ENCODE measurements around the gene LIN7C.

LIN7C gene

DNA sequence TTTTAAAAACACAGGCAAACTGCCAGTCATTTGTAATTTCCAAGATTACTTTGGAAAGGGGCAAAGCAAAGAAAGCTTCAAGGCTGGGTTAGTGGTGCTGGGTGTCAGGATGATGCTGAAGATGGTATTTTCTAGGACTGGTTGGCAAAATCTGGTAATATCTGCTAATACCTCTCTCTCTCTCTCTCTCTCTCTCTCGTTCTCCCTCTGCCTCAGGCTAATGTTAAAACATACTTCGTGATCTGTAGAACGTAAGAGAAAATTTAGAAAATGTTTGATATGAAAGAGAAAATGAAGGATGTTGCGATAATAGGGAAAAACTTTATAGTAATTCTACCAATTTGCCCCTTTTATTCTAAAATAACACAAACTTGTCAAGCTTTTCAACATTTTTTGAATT is 24.6 kb downstream of the LIN7C start:
- no peak overlapping the region for H3K27ac Mint-ChIP-seq
- H3K4me1 Mint-ChIP-seq = peaks cover 21% of the 10 kb centered on the region
- H3K27me3 Mint-ChIP-seq (ENCODE audit: low read depth, poor library complexity) = no peaks in the 10 kb centered on the region
- no peak for DNase-seq
- no peak overlapping the region for H3K4me3 Mint-ChIP-seq
- H3K9me3 Mint-ChIP-seq = no peaks in the 10 kb centered on the region
- H3K36me3 Mint-ChIP-seq (ENCODE audit: low read depth) = no peaks in the 10 kb centered on the region
- TF ChIP-seq, protein P1, sequence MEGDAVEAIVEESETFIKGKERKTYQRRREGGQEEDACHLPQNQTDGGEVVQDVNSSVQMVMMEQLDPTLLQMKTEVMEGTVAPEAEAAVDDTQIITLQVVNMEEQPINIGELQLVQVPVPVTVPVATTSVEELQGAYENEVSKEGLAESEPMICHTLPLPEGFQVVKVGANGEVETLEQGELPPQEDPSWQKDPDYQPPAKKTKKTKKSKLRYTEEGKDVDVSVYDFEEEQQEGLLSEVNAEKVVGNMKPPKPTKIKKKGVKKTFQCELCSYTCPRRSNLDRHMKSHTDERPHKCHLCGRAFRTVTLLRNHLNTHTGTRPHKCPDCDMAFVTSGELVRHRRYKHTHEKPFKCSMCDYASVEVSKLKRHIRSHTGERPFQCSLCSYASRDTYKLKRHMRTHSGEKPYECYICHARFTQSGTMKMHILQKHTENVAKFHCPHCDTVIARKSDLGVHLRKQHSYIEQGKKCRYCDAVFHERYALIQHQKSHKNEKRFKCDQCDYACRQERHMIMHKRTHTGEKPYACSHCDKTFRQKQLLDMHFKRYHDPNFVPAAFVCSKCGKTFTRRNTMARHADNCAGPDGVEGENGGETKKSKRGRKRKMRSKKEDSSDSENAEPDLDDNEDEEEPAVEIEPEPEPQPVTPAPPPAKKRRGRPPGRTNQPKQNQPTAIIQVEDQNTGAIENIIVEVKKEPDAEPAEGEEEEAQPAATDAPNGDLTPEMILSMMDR (IDR thresholded peaks at IDR 0.05) = no peak

GRCh38 chr11:27477831-27478230 is 28.7 kb downstream of the LIN7C start:
- H3K9me3 Mint-ChIP-seq = peaks cover 6% of the 10 kb centered on the region
- peaks cover 2% of the 10 kb centered on the region for H3K27me3 Mint-ChIP-seq (ENCODE audit: low read depth, poor library complexity)
- TF ChIP-seq, protein P1 (IDR thresholded peaks at IDR 0.05) = no peak
- peaks cover 5% of the 10 kb centered on the region for H3K36me3 Mint-ChIP-seq (ENCODE audit: low read depth)
- H3K4me3 Mint-ChIP-seq = no peak overlapping the region
- H3K27ac Mint-ChIP-seq = no peak overlapping the region
- H3K4me1 Mint-ChIP-seq = peaks cover 21% of the 10 kb centered on the region
- DNase-seq = no peak

GRCh38 chr11:27477243-27477642 is 29.3 kb downstream of the LIN7C start:
- H3K27me3 Mint-ChIP-seq (ENCODE audit: low read depth, poor library complexity) = peaks cover 2% of the 10 kb centered on the region
- no peak for DNase-seq
- H3K9me3 Mint-ChIP-seq = peaks cover 6% of the 10 kb centered on the region
- TF ChIP-seq, protein P1 (IDR thresholded peaks at IDR 0.05) = no peak
- peaks cover 21% of the 10 kb centered on the region for H3K4me1 Mint-ChIP-seq
- peaks cover 5% of the 10 kb centered on the region for H3K36me3 Mint-ChIP-seq (ENCODE audit: low read depth)
- H3K4me3 Mint-ChIP-seq = no peak overlapping the region
- H3K27ac Mint-ChIP-seq = no peak overlapping the region

DNA sequence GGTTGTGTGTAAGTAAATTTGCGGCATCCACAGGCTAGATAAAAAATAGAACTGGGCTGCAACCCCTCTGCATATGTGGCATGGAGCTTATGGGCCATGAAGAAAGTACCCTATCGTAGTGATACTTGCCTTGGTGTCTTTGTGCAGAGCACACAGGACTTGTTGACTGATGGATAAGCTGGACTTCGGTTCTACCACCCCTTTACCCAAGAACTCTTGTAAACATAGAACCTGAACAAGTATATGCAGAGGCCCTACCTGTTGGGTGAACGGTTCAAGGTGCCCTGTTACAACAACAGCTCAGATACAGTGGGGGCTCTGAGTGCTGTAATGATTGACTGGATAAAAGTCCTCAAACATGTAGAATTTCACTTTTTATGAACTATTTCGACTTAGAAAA is 30.9 kb downstream of the LIN7C start:
- Mint-ChIP-seq H3K27me3 (ENCODE audit: low read depth, poor library complexity) (peaks cover 2% of the 10 kb centered on the region), H3K9me3 (peaks cover 6% of the 10 kb centered on the region), H3K27ac (no peak overlapping the region), H3K4me3 (no peak overlapping the region), H3K4me1 (peaks cover 22% of the 10 kb centered on the region), H3K36me3 (ENCODE audit: low read depth) (peaks cover 5% of the 10 kb centered on the region)
- TF ChIP-seq, protein P1 (IDR thresholded peaks at IDR 0.05) = no peak
- DNase-seq = no peak

GRCh38 chr11:27473017-27473406 is 33.6 kb downstream of the LIN7C start:
- TF ChIP-seq, protein P1 (IDR thresholded peaks at IDR 0.05) = no peak
- Mint-ChIP-seq H3K36me3 (ENCODE audit: low read depth) (peaks cover 5% of the 10 kb centered on the region), H3K27me3 (ENCODE audit: low read depth, poor library complexity) (peaks cover 2% of the 10 kb centered on the region), H3K4me1 (peaks cover 48% of the 10 kb centered on the region), H3K9me3 (peaks cover 6% of the 10 kb centered on the region), H3K27ac (no peak overlapping the region), H3K4me3 (peak overlapping the region; percentile 96)
- no peak for DNase-seq

DNA sequence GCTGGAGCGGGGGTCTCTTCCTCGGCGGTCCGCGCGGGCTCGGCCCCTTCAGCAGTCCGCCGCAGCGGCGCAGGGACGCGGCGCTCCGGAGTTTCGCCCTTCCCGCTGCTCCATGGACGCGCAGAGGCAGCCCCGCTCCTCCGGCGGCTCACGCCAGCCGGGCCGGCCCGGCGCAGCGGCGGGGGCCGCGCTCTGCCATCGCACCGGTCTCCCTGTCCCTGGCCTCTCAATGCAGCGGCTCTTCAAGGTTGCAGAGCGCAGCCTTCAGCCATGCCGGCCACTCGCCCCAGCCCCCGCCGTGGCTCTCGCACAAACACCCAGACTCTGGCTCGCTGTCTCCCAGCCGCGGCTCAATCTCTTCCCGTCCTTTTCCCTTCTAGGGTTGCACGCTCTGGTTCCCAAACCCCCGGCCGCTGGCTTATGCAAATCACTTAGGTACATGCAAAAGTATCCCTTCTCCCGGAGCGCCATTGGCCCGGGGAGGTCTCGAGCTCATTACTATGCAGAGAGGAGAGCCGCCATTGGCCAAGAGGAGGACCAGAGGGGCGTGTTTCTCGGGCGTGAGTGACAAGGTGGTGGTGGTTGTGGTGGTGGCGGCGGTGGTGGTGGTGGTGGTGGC is 34.1 kb downstream of the LIN7C start, which contains the start of gene LGR4:
LGR4 (minus strand) TSS at position 393 of the 619 bp plus-strand sequence. CDS start 488 bp downstream, outside the sequence.
- H3K4me3 Mint-ChIP-seq = peak within 1 kb of the TSS; percentile 96
- DNase-seq = peak; percentile 90
- peaks cover 49% of the 10 kb centered on the region for H3K4me1 Mint-ChIP-seq
- peaks cover 6% of the 10 kb centered on the region for H3K9me3 Mint-ChIP-seq
- peaks cover 2% of the 10 kb centered on the region for H3K27me3 Mint-ChIP-seq (ENCODE audit: low read depth, poor library complexity)
- peak within 1 kb of the TSS; percentile 99 for H3K27ac Mint-ChIP-seq
- H3K36me3 Mint-ChIP-seq (ENCODE audit: low read depth) = peaks cover 9% of the 10 kb centered on the region
- TF ChIP-seq, protein P1 (IDR thresholded peaks at IDR 0.05) = no peak
